Sigmoid colon (tissue), 7 donors: ENCODE results near the gene SPNS2. TPM values are rescaled to one million over a fixed set of nuclear protein-coding genes. Genes with fewer than 3 reads are reported as not detected.

Experiments
- DNase-seq: peaks from one replicate; pipeline ENCODE4 v3.0.0-alpha.2; 2019
- H3K27ac ChIP-seq, 4 donors: fragments of 200-600 bp; sonication (generic); one replicate each; pipeline ENCODE4 v1.5.1; 2016 to 2019; ENCODE audit warnings: mild to moderate bottlenecking in 1 of 4
- H3K27me3 ChIP-seq, 3 donors: fragments of 200-600 bp; sonication (generic); one replicate each; pipeline ENCODE4 v1.5.1; 2019; ENCODE audit warnings: mild to moderate bottlenecking in 1 of 3
- H3K36me3 ChIP-seq, 4 donors: fragments of 200-600 bp; sonication (generic); one replicate each; pipeline ENCODE4 v1.5.1; 2016 to 2019
- H3K4me1 ChIP-seq, 4 donors: fragments of 200-600 bp; sonication (generic); one replicate each; pipeline ENCODE4 v1.5.1; 2017 to 2019
- H3K4me3 ChIP-seq, 4 donors: fragments of 200-600 bp; sonication (generic); one replicate each; pipeline ENCODE4 v1.5.1; 2017 to 2019; ENCODE audit warnings: mild to moderate bottlenecking in 2 of 4, moderate library complexity in 1 of 4
- H3K9me3 ChIP-seq, 4 donors: fragments of 200-600 bp in 3 of 4; sonication (generic) in 3 of 4; one replicate each; pipeline versions ENCODE4 v1.5.1 to v1.6.1; 2013 to 2019
- CTCF ChIP-seq, 4 experiments: fragments of 450-650 bp in 3 of 4; fragments of 200-600 bp in 1 of 4; IDR thresholded peaks; one replicate each; pipeline ENCODE4 v1.5.1; 2016 to 2019; ENCODE audit warnings: antibody characterized with exemption in 4 of 4, mild to moderate bottlenecking in 3 of 4, moderate library complexity in 2 of 4
- EP300 ChIP-seq, 4 donors: sonication (generic); formaldehyde crosslinking; IDR thresholded peaks; one replicate each; pipeline ENCODE4 v1.6.1; 2017; ENCODE audit warnings: antibody characterized with exemption in 4 of 4
- POLR2A ChIP-seq, 2 donors: fragments of 450-650 bp; IDR thresholded peaks; one replicate each; pipeline ENCODE4 v1.6.1; 2016; ENCODE audit warnings: antibody characterized with exemption in 2 of 2, mild to moderate bottlenecking in 2 of 2, moderate library complexity in 2 of 2
- POLR2AphosphoS5 ChIP-seq, 4 donors: sonication (generic); formaldehyde crosslinking; IDR thresholded peaks; one replicate each; pipeline ENCODE4 v1.6.1; 2017; ENCODE audit warnings: antibody characterized with exemption in 4 of 4
- WGBS, 2 donors: extraction: QIAGEN DNeasy Blood & Tissue Kit; methylation state at CpG; one replicate each; pipeline ENCODE4 v1.1.7; 2013; 5-methylcytosine and 5-hydroxymethylcytosine counted together
- intact Hi-C: fragments of 100-400 bp; cut with DNase I; formaldehyde crosslinking; loops from one replicate; pipeline ENCODE4 v1.15.1; 2023
- polyA plus RNA-seq, 3 donors: library from polyadenylated mRNA; stranded (reverse); fragments of 200-250 nt; gene quantifications; one replicate each; pipeline ENCODE4 v1.2.3, GENCODE V29; 2013
- total RNA-seq, 4 donors: library from RNA; depleted of rRNA; stranded (reverse); fragments of >200 nt; gene quantifications; one replicate each; pipeline ENCODE4 v1.1.0, GENCODE V29; 2016
- donor health status: healthy with polysubstance abuse.
- donor health status: Bipolar disorder and iron deficiency.
- donor health status: healthy.

Gene SPNS2
- total and polyA plus RNA-seq, 7 donors, result 5.3 to 40.5 (median 9.8) TPM

- intact Hi-C loops, result no loop called here
- H3K27me3 ChIP-seq, result no peaks in the 10 kb centered on the region
- no peaks in the 10 kb centered on the region for H3K4me1 ChIP-seq
- no peaks in the 10 kb centered on the region for H3K9me3 ChIP-seq
- TF ChIP-seq CTCF (IDR thresholded peaks at IDR 0.05), result no peak
- TF ChIP-seq POLR2A (IDR thresholded peaks at IDR 0.05), result no peak
- no peak for TF ChIP-seq POLR2AphosphoS5 (IDR thresholded peaks at IDR 0.05)
- no peak for TF ChIP-seq EP300 (IDR thresholded peaks at IDR 0.05)
- H3K36me3 ChIP-seq, result no peaks in the 10 kb centered on the region
- WGBS, 2 donors, result 16 to 58% methylated on average over 13 of the region's 13 CpGs
- no peak overlapping the region for H3K4me3 ChIP-seq
- DNase-seq, result no peak
- no peak overlapping the region for H3K27ac ChIP-seq
These were observed 18.5 kb upstream of the SPNS2 start for GRCh38 chr17:4479982-4480751.

DNA sequence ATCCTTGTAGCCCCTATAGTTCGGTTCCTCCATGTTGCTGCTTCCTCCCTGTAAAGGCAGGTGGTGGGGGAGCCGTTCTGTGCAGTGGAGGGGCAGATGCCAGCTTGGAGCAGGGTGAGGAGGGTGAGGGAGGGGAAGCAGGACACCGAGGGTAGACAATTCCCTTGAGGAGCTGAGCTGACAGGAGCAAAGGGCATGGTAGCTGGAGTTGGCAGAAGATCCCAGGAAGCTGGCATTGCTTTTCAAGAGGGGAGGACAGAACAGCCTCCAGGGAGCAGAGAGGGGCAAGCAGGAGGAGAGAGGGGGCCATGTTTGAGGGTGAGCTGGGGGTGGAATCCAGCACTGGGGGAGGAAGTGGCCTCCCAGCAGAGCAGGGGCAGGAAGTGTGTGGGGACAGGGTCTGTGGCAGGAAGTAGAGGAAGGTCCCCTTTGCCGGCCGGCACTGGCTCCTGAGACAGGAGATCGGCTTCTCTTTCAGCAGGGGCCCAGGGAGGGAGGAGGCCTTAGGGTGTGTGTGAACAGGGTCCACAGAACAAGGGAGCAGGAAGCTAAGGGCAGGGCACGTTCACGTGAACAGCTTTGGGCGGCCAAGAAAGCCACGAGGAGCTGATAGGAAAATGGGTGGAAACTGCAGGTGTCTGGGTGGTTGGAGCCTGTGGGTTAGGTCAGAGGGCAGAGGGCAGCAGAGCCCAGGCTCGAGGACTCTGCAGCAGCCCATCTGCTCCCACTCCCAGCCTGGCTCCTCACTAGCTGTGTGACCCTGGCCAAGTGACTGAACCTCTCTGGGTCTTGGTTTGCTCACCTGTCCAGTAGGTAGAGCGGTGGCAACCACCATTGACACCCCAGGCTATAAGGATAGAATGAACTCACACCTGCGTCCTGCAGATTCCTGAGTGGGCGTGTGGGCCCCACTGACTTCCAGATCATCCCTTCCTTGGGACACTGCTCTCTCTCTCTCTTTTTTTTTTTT is 17.5 kb upstream of the SPNS2 start:
- WGBS, 2 donors, result 15 to 26% methylated on average over 14 of the region's 14 CpGs
- Histone ChIP-seq H3K4me1 (no peaks in the 10 kb centered on the region), H3K27ac (no peak overlapping the region), H3K9me3 (no peaks in the 10 kb centered on the region), H3K36me3 (no peaks in the 10 kb centered on the region), H3K27me3 (no peaks in the 10 kb centered on the region), H3K4me3 (no peak overlapping the region)
- TF ChIP-seq CTCF (IDR thresholded peaks at IDR 0.05), result no peak
- no peak for TF ChIP-seq POLR2AphosphoS5 (IDR thresholded peaks at IDR 0.05)
- TF ChIP-seq POLR2A (IDR thresholded peaks at IDR 0.05), result no peak
- no peak for TF ChIP-seq EP300 (IDR thresholded peaks at IDR 0.05)
- DNase-seq, result no peak
- intact Hi-C loops, result no loop called here

GRCh38 chr17:4482338-4483011 is 16.2 kb upstream of the SPNS2 start:
- TF ChIP-seq EP300 (IDR thresholded peaks at IDR 0.05) (no peak), POLR2AphosphoS5 (IDR thresholded peaks at IDR 0.05) (no peak), POLR2A (IDR thresholded peaks at IDR 0.05) (no peak), CTCF (IDR thresholded peaks at IDR 0.05) (no peak)
- H3K4me1 ChIP-seq, result no peaks in the 10 kb centered on the region

DNA sequence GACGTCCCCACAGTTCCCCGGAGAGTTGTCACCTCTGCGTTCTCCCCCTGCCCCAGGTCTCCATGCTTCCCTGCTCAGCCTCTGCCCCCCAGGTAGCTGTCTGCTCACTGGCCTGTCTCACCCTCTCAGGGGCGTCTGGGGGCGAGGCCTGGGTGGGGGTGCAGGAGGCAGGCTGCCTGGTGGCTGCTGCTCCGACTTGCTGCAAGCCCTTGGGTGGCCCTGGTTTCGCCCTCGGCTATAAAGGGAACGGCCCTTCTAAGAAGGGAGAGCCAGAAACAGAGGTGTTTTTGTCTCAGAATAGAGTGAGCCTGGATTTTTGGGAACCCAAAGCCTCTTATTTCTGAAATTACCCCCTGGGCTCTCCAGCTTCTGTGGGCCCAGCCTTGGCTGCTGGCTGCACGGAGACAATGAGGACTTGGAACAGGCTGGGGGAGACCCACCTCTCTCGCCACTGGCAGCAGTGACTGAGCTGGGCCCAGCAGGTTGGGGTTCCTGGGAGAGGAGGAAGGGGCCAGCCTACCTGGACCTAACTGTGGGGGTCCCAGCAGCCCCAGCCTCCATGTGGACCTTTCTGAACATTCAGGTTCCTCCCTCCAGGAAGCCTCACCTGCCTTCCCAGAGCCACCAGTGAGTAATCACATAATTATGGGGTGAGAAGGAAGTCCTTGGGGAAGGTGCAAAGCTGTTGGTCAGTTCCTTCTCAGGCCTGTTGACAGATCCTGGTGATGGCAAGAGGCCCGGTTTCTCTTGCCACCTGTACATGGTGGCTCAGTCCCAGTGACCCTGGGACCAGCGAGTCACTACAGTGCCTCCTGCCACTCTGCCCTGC is 15.5 kb upstream of the SPNS2 start:
- no peak for TF ChIP-seq CTCF (IDR thresholded peaks at IDR 0.05)
- TF ChIP-seq POLR2A (IDR thresholded peaks at IDR 0.05), result peak in 1 of 2 donors; percentile 9
- no peaks in the 10 kb centered on the region for H3K9me3 ChIP-seq
- H3K27me3 ChIP-seq, result no peaks in the 10 kb centered on the region
- H3K4me3 ChIP-seq, result no peak overlapping the region
- no peaks in the 10 kb centered on the region for H3K4me1 ChIP-seq
- no peak overlapping the region for H3K27ac ChIP-seq
- DNase-seq, result no peak
- intact Hi-C loops, result no loop called here
- no peaks in the 10 kb centered on the region for H3K36me3 ChIP-seq
- WGBS, 2 donors, result 32 to 78% methylated on average over 13 of the region's 13 CpGs

More at GRCh38 chr17:4482338-4483011, 16.2 kb upstream of the SPNS2 start:
- 80 to 86% methylated on average over 16 of the region's 16 CpGs for WGBS, 2 donors
- intact Hi-C loops, result no loop called here
- DNase-seq, result no peak
- H3K36me3 ChIP-seq, result no peaks in the 10 kb centered on the region
- no peaks in the 10 kb centered on the region for H3K27me3 ChIP-seq
- H3K9me3 ChIP-seq, result no peaks in the 10 kb centered on the region
- no peak overlapping the region for H3K27ac ChIP-seq
- H3K4me3 ChIP-seq, result no peak overlapping the region
